ENCODE data around the gene UCK1.

GRCh38 chr9:131577005-131578000 lies 46.2 kb upstream of the UCK1 start:
- TF ChIP-seq CTCF (IDR thresholded peaks at IDR 0.05), result peak; percentile 13
- no peak for TF ChIP-seq EZH2phosphoT487 (IDR thresholded peaks at IDR 0.05)
